ENCODE data around the gene NDUFB8.

The NDUFB8 gene

DNA sequence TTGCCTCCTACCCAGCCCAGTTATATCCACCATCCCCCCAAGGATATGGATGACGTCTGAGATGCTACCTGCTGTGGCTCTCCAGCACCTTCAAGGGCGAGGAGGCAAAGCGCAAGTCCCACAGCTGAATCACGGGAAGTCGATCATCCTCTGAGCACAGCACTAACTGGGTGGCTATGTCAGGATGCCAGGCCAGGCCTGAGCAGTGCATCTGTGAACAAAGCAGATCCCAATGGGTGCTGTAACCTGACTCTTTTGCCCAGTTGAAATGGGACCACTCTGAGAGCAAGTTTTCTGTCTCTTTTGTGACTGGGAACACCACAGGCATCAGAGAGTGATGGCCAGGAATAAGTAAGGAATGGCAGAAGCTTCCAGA lies 22.3 kb downstream of the NDUFB8 start:
- no peak for DNase-seq (ENCODE audit: low read depth, low spot score)

DNA sequence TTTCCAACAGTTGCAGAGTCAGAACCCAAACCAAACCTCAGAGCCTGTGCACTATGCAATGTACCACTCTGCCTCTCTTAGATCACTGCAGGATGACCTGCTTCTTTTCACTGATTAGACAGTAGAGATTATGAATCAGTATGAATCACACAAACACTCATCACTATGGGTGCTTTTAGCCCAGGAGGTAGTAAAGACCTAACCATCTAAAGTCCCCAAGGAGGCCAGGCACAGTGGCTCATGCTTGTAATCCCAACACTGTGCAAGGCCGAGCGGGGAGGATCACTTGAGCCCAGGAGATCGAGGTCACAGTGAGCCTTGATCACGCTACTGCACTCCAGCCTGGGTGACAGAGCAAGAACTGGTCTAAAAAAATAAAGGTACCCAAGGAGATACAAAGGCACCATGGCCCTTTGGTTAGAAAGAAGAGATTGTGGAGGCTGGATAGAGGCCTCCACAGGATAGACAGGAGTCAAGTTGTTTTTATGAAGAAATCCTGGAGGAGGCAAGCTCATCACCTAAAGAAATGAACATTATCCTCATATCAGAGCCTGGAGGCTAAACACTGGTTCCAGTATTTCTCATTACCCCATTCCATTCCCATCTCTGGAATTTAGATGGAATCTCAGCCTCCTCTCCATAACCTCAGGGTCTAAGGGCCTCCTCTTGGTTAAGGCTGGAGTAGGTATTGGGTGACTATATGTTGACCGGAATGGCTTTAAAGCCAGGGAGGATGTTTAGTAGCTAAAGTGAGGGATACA lies 22.9 kb downstream of the NDUFB8 start:
- DNase-seq (ENCODE audit: low read depth, low spot score), result no peak

DNA sequence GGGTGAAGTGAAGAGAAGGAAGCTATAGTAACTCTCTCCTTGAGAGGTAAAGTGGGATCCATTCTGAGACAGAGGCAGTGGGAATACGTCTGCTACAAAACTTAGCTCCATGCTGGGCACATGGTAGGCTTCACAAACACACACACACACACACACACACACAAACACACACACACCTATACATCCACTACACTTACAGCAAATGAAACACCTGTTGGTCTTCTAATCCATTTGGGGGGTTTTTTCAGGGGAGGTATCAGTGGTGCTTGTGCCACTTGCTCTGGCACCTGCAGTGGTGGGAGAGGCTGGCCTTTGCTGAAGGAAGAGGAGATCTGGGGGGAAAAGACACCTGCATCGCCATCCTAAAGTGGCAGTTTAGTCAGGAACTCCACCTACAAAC lies 24.5 kb downstream of the NDUFB8 start:
- DNase-seq (ENCODE audit: low read depth, low spot score), result no peak

DNA sequence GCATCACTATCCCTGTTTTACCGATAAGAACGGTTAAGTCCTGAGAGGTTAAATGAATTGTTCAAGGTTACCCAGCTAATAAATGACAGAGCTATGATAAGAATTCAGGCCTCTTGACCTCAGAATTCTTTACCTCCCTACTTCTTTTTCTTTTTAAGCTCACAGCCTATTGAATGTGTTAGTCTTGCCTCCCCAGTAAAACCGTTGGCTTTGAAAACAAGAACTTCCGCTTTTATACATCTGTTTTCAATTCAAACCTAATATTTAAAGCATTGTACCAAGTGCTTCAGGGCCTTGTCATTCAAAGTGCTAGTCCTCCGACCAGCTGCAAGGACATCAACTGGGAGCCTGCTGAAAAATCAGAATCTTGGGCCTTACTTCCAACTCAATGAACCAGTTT lies 25.6 kb downstream of the NDUFB8 start:
- no peak for DNase-seq (ENCODE audit: low read depth, low spot score)

DNA sequence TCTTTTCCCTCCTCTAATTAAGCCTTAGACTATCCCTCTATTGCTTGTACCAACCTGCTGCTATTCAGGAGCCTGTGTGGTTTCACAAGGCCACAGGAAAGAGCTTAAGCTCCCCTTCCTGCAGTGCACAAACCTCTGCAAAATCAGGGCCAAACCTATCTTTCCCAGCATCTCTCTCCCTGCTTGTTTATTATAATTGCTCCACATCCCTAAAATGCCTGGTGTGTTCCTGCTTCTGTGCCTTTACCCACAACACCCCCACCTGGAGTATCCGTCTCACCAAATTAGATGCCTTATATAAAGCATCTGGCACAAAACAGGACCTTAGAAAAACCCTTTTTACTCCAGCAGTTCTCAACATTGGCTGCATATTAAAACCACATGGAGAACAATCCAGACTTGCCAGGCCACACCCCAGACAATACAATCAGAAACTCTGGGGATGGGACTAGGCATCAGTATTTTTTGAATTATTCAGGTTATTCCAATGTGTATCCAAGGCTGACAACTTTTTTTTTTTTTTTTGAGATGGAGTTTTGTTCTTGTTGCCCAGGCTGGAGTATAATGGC lies 26.7 kb downstream of the NDUFB8 start:
- DNase-seq (ENCODE audit: low read depth, low spot score), result no peak

DNA sequence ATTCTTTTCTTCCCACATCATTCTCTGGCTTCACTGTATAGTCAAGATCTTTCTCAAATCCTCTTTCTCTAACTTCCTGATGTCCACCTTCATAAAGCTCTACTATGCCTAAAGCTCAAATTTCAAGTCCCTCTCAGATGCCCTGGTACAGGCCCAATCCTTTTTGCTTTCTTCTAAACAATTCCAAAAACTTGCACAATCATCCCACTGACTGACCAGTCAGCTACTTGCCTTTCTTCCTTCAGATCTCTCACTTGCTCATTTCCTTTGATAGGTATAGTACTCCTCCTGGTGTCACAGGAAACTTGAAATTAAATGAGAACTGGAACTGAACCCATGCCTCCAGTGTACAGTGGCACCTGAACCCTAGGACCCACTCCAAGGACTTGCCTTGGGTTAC lies 28.2 kb downstream of the NDUFB8 start:
- no peak for DNase-seq (ENCODE audit: low read depth, low spot score)

DNA sequence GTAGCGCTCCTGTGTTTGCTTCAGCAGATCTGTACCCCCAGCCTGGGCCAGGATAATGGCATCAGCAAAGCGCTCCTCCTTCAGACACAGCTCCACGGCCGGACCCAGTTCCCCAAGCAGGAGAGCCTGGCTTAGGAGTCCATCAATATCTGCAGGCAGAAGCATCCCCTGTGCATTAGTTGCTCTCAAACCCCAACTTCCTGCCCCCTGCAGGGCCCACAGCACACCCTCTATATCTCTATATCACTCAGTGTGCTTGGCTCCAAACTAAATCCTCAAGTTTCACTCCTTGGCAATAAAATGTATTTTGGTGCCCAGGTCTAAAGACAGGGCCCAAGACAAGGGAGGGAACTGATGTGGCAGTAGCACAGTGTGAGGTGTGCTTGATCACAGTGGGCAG lies 31.6 kb downstream of the NDUFB8 start:
- DNase-seq (ENCODE audit: low read depth, low spot score), result no peak

DNA sequence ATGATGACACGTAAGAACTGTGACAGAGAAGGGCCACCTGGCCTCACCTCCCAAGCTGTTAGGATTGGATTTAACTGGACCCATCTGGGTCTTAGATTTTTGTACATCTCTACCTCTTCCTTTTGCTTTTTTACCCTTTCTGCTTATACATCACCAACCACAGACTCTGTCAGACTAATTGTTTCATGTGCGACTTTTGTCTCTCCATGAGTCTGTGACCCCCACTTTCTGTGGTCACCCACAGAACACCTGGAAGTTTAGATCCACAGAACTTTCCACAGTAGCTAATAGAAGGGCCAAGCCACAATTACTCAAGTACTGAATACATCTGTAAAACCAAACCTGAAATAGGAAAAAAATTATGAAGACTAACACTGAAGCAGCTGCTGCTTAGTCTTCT lies 33.1 kb downstream of the NDUFB8 start:
- DNase-seq (ENCODE audit: low read depth, low spot score), result no peak

DNA sequence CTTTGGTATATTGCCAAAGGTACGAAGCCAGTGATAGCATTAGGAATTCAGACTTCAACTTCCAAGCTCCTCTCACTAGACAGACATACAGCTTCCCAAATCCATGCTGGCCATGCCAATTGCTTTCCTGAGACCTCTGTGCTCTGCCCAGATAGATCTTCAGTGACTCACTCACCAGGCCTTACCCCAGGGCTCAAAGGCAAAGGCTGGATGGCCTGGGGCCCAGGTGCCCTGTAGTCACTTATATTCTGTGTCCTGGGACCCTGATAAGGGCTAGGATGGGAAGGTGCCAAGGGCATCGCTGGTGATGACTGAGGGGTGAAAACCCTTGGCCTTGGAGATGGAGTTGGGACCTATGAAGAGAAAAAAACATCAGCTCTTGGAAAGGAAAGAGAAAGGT lies 39.1 kb downstream of the NDUFB8 start:
- no peak for DNase-seq (ENCODE audit: low read depth, low spot score)

DNA sequence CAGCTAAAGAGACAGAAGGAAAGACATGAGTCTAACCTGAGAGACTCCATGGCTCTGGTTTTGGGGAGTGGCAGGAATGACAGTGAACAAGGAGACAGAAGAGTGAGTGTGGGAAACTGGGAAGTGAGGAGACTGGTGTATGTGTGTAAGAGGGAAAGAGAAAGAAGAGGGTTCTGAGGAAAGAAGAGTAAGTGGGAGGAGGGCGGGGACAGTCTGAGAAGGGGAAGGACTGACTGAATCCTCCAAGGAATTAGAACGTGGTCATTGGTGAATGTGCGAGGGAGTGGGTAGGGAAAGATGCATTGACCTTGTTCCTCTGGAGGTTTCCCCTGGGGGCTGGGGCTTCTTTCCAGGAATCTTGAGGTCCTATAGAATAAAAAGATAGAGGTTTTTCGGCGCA lies 40.3 kb downstream of the NDUFB8 start:
- no peak for DNase-seq (ENCODE audit: low read depth, low spot score)

DNA sequence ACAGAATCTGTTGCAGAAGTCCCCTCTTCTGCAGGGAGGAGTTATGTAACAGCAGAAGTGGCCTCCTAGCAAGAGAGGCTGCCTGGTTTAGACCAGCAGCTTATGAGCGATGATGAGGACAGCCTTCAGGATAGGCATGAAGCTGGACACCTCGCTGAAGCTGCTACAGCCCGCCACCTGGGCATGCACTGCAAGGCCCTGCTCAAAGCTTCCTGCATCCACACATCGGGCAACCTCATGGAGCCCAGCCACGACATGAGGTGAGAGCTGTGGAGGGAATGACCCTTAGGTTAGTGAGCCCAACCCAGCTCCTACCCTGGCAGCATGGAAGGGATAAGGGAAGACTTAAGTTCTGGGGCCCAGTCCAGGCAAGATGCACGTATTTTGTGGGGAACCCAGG lies 42.1 kb downstream of the NDUFB8 start:
- no peak for DNase-seq (ENCODE audit: low read depth, low spot score)

DNA sequence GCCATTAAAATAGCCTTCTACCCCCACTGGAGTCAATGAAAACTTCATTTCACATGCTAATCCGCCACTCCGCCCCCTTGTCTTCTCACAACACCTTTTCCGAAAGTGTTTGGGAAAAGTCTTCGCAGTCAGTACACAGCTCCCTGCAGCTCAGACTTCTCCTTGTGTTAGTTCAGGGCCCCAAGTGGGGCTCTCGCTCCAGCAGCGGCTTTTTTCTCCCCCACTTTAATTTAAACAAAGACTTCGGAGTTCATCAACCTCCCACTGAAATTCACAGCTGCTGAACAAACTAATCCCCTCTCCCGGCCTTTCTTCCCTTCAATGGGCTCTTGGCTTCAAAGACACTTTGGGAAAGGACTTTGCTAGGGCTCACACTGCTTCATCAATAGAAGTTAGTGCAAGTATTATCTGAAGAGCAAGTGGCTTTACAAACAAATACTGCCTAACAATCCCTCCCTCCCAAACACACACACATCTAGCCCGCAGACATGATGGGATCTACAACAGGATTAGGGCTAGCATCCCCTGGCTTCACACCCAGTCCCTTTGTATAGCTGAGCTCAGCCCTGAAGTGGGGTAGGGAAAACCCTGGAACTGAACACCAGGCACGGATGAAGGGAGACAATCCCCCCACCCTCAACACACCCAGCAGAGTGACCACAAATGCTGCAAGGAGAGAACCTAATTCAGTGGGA lies 43.7 kb downstream of the NDUFB8 start:
- no peak for DNase-seq (ENCODE audit: low read depth, low spot score)

DNA sequence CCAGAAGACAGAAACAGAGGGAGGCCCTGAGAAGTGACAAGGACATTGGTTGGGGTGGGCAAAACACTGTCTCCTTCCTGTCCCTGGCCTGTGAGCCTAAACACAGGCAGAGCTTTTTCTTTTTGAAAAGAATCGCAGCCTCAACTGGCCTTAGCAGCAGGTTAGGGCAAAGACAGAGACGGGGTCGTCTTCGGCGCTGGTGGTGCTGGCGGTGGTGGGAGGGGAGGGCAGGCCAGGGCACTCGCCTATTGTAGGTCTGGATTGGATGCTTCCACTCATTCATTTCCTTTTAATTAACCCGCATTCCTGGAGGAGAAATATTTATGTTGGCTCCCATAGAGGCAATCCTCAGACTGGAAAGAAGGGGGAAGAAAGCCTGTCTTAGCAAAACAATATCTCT lies 44.3 kb downstream of the NDUFB8 start:
- no peak for DNase-seq (ENCODE audit: low read depth, low spot score)

DNA sequence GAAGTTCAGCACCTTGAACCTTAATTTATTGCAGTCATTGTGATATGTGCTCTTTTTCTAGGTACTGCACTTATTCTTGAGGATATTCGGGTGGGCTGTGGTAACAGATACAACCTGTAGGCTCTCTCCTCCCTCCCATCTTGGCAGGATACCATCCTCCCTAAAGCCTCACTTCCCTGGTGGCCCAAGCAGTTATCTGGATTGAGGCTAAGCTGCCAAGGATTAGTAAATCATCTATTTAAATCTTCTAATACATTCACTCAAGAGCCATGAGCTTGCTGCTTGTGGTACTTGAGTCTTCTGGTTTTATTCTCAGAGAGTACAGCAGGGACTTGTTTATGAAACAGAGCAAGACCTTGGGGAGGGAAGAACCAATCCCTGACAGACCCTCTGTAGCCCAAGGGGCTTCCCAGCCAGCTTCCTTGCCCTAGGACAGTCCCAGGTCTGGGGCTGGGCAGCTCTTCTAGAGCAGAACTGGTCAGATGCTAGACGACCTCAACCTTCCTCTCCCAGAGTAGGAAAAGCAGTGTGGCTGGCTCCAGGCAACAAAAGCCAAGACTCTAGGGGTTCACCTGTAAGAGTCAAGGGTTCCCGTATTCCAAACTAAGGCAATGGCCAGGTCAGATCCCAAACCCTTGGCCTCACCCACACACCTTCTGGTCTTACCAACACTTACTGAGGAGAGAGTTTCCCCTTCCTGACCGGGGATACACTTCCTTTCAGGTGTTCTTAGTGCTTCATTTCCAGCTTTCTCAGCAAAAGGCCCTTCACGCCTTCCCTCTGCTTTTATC lies 45.6 kb downstream of the NDUFB8 start:
- no peak for DNase-seq (ENCODE audit: low read depth, low spot score)

DNA sequence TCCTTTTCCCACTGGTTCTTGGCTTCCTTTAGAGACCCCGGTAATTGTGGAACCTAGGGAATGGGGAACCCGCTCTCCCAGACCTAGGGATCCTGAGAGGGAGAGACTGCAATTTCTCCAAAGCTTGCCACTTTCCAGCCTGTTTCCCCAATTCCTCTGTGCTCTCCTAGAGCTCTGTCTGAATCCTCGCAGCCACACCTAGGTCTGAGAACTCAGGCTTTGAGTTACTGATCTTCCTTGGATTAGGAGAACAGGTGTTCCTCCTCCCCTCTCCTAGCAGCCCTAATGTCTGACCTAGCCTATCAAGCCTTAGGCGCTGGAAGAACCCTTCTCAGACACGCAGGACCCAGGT lies 46.9 kb downstream of the NDUFB8 start:
- no peak for DNase-seq (ENCODE audit: low read depth, low spot score)

DNA sequence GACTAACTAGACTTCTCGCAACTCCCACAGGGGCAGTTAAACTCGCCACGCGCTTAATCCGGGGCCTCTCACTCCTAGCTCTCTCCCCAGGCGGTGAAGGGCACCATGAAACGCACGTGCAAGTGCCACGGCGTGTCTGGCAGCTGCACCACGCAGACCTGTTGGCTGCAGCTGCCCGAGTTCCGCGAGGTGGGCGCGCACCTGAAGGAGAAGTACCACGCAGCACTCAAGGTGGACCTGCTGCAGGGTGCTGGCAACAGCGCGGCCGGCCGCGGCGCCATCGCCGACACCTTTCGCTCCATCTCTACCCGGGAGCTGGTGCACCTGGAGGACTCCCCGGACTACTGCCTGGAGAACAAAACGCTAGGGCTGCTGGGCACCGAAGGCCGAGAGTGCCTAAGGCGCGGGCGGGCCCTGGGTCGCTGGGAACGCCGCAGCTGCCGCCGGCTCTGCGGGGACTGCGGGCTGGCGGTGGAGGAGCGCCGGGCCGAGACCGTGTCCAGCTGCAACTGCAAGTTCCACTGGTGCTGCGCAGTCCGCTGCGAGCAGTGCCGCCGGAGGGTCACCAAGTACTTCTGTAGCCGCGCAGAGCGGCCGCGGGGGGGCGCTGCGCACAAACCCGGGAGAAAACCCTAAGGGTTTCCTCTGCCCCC lies 47.4 kb downstream of the NDUFB8 start:
- DNase-seq (ENCODE audit: low read depth, low spot score), result peak; percentile 34

DNA sequence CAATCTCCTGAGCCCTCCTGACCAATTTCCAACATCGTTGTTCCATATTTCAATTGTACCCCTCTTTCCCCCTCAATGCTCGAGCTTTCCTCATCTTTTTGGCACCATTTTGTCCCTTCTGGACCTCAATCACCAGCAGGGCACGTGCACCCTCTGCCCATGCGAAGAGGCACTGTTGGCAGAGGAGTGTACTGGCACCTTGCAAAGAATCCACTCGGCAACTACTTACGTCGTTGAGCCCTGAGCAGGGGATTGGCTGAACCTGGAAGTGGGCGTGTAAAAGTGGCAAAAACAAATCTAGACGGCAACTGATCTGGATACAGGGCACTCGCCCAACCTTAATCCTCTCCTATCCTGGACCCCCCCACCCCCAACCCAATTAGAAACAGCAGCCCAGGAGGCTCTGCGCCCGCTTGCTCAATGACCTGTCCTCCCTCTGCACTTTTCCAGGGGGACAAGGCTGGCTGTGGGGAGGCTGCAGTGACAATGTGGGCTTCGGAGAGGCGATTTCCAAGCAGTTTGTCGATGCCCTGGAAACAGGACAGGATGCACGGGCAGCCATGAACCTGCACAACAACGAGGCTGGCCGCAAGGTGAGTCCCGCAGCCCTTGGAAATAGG lies 48.1 kb downstream of the NDUFB8 start:
- DNase-seq (ENCODE audit: low read depth, low spot score), result peak; percentile 84

DNA sequence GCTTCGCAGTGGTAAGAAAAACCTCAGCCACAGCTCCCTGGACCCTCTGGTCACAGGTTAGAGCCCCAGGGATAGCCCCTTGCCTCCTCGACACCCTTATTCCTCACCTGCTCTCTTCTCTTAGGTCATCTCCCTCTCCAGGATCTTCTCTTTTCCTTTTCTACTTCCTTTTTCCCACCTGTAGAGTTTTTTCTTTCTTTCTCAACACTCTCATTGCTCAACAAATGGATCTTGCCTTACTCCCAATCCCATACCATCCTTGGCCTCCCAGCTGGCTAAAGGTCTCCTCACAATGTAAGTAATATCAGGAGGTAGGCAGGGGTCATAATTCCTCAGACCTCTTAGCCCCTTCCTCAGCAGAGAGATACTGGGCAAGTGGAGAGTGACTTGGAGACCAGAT lies 49.7 kb downstream of the NDUFB8 start:
- no peak for DNase-seq (ENCODE audit: low read depth, low spot score)

DNA sequence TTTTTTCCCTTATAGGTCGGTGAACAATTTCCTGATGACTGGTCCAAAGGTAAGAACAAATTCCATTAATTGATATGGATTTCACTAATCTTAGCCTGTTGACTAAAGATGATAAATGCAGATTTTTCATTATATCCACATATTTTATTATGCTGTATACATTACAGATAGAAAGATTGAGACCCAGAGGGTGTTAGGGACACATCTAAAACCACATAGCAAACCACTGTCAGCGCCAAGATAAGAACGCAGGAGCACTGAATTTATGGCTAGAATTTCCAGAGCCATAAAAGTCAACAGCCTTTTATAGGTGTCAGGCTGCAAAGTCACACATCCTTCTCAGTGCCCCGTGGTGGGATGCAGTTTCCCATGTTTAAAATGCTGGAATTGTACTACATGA lies 50.6 kb downstream of the NDUFB8 start:
- no peak for DNase-seq (ENCODE audit: low read depth, low spot score)

DNA sequence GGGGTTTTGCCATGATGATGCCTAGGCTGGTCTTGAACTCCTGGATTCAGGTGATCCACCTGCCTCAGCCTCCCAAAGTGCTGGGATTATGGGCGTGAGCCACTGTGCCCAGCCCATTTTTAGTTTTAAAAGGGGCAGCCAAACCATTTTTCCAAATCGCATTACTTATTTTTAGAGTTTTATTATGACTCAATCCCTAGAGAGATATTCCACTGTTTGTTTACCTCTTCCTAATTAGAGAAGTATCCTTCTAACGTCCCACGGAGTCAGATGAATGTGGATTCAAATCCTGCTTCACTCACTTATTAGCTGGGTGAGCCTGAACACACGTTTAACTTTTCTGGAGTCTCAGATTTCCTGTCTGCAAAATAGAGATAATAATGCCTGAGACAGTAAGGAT lies 51.7 kb downstream of the NDUFB8 start:
- DNase-seq (ENCODE audit: low read depth, low spot score), result no peak

All from activated CD4-positive, CD25-positive, alpha-beta regulatory T cell treated with anti-CD3 and anti-CD28 coated beads, Interleukin-2, amount 50 U/mL, for 16 hours (primary cell).